ENCODE data around the gene NOP14. TPM values are rescaled to one million over a fixed set of nuclear protein-coding genes. Genes with fewer than 3 reads are reported as not detected.

Gene NOP14
- total RNA-seq, 6 experiments from 2014 or later = 34.8 to 39.4 (median 37.0) TPM

DNA sequence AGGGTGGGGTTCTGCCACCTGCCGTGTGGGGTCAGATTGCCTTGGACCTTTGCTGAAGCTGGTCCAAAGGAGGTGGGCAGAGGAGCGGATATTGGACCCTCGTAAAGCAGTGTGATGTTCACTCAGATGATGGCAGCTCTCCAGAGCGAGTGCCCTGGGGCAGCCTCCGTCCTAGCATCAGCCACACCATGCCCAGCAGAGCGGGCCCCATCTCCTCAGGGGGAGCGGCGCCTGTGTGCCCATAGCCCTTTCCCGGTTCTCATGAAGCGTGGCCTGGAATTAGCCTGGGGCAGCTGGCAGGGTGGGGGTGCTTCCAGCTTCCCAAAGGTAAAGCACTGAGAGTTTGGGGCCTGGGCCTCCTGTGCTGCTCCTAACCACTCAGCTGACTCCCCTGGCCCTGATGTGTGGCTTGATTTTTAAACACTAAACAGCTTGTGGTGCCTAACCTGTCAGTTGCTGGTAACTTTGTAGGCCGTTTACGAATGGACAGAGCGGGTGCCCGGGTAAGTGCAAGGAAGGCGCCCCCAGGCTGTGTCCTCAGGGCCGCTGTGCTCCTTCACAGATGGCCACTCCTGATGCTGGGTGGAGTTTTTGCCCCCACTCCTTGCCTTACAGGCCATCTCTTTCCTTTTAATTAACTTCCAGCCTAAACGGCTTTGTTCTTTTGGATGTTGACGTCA lies 36.0 kb downstream of the NOP14 start:
- peaks cover 4% of the 10 kb centered on the region for H3K4me1 Mint-ChIP-seq (ENCODE audit: low read depth)
- no peak overlapping the region for H3K4me3 Mint-ChIP-seq
- H3K27ac Mint-ChIP-seq = no peak overlapping the region
- H3K9me3 Mint-ChIP-seq = no peaks in the 10 kb centered on the region
- DNase-seq = no peak
- no peaks in the 10 kb centered on the region; the same call in 1 of the 2 replicates for H3K27me3 Mint-ChIP-seq (ENCODE audit: insufficient read depth)
- H3K36me3 Mint-ChIP-seq (ENCODE audit: low read depth) = peaks cover 26% of the 10 kb centered on the region; the same call in 1 of the 2 replicates
- TF ChIP-seq, protein P1, sequence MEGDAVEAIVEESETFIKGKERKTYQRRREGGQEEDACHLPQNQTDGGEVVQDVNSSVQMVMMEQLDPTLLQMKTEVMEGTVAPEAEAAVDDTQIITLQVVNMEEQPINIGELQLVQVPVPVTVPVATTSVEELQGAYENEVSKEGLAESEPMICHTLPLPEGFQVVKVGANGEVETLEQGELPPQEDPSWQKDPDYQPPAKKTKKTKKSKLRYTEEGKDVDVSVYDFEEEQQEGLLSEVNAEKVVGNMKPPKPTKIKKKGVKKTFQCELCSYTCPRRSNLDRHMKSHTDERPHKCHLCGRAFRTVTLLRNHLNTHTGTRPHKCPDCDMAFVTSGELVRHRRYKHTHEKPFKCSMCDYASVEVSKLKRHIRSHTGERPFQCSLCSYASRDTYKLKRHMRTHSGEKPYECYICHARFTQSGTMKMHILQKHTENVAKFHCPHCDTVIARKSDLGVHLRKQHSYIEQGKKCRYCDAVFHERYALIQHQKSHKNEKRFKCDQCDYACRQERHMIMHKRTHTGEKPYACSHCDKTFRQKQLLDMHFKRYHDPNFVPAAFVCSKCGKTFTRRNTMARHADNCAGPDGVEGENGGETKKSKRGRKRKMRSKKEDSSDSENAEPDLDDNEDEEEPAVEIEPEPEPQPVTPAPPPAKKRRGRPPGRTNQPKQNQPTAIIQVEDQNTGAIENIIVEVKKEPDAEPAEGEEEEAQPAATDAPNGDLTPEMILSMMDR (IDR thresholded peaks at IDR 0.05) = no peak

DNA sequence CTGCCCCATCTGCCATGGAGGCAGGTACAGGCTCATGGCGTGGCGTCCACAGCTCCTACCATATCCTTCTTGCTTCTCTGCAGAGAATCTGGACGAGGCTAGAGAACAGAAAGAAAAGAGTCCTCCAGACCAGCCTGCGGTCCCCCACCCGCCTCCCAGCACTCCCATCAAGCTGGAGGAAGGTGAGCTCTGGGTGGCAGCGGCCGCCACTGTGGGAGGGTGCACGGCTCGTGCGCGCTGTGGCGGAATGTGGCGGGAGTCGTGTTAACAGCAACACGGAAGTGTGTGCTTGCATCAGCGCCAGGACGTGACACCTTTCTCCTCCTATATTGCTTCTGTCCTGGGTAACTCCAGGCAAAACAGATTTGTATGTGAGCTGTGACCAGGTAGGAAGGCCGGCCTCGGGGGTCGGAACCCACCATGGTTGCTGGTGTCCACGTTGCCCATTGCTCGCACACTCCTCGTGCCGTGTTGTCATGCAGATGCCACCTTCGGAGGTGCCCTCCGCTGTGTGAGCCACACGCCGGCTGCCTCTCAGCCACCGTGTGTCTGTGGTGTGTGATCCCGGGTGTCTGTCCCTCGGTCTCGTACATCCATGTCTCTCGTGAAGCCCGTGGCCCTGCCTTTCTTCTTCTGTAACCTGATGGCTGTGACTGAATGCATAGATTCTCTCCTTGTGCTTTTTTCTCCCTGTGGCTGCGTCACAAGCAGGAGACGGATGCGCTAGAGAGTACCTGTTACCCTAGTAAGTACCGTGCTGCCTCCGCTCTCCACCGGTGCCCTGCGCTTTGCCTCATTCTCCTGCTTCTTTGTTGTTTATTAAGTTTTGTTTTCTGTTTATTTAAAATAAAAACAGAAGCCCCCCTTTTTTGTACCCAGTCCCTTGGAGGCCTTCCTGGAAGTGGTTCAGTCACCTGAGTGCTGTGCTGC lies 37.0 kb downstream of the NOP14 start:
- no peak overlapping the region for H3K4me3 Mint-ChIP-seq
- peaks cover 32% of the 10 kb centered on the region; the same call in 1 of the 2 replicates for H3K36me3 Mint-ChIP-seq (ENCODE audit: low read depth)
- H3K4me1 Mint-ChIP-seq (ENCODE audit: low read depth) = peaks cover 13% of the 10 kb centered on the region
- TF ChIP-seq, protein P1 (IDR thresholded peaks at IDR 0.05) = no peak
- H3K27me3 Mint-ChIP-seq (ENCODE audit: insufficient read depth) = no peaks in the 10 kb centered on the region; the same call in 1 of the 2 replicates
- H3K9me3 Mint-ChIP-seq = no peaks in the 10 kb centered on the region
- no peak overlapping the region for H3K27ac Mint-ChIP-seq
- DNase-seq = no peak

GRCh38 chr4:2925496-2925895 lies 37.7 kb downstream of the NOP14 start:
- H3K36me3 Mint-ChIP-seq (ENCODE audit: low read depth) = peaks cover 36% of the 10 kb centered on the region; the same call in 1 of the 2 replicates
- peaks cover 13% of the 10 kb centered on the region for H3K4me1 Mint-ChIP-seq (ENCODE audit: low read depth)
- H3K27ac Mint-ChIP-seq = no peak overlapping the region
- TF ChIP-seq, protein P1 (IDR thresholded peaks at IDR 0.05) = no peak
- H3K9me3 Mint-ChIP-seq = no peaks in the 10 kb centered on the region
- H3K4me3 Mint-ChIP-seq = no peak overlapping the region
- H3K27me3 Mint-ChIP-seq (ENCODE audit: insufficient read depth) = no peaks in the 10 kb centered on the region; the same call in 1 of the 2 replicates
- DNase-seq = no peak

GRCh38 chr4:2924765-2925301 lies 38.4 kb downstream of the NOP14 start:
- Mint-ChIP-seq H3K27me3 (ENCODE audit: insufficient read depth) (no peaks in the 10 kb centered on the region; the same call in 1 of the 2 replicates), H3K4me3 (no peak overlapping the region), H3K4me1 (ENCODE audit: low read depth) (peaks cover 13% of the 10 kb centered on the region), H3K27ac (no peak overlapping the region), H3K9me3 (peaks cover 5% of the 10 kb centered on the region), H3K36me3 (ENCODE audit: low read depth) (peaks cover 43% of the 10 kb centered on the region)
- no peak for DNase-seq
- TF ChIP-seq, protein P1 (IDR thresholded peaks at IDR 0.05) = no peak

DNA sequence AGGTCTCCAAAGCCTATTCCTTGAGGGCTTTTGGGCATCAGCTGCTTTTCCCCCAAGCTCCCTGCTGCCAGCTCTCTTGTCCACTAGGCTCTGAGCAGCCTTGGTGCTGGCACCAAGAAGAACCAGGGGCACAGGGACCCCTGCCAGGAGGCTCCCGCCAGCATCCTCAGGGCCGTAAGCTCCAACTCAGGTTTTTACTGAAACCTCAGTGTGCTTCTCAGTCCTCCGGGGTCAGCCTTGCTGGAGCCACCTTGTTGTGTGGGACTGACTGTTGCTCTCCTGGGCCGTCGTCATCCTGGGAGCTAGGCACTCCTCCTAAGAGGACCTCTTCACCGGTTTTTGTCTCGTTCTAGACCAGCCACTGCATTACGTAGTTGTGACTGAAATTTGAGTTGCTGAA lies 38.9 kb downstream of the NOP14 start:
- Mint-ChIP-seq H3K27me3 (ENCODE audit: insufficient read depth) (no peaks in the 10 kb centered on the region; the same call in 1 of the 2 replicates), H3K27ac (no peak overlapping the region), H3K36me3 (ENCODE audit: low read depth) (peaks cover 43% of the 10 kb centered on the region), H3K4me3 (no peak overlapping the region), H3K9me3 (peaks cover 10% of the 10 kb centered on the region), H3K4me1 (ENCODE audit: low read depth) (peaks cover 13% of the 10 kb centered on the region)
- TF ChIP-seq, protein P1 (IDR thresholded peaks at IDR 0.05) = no peak
- DNase-seq = no peak

Data from HFFc6 (cell line).